Putamen (tissue), 1 donor: ENCODE measurements around the gene TP53I13.

Experiments used
- DNase-seq: peaks from one replicate; pipeline ENCODE4 v3.0.0-alpha.2; 2016; ENCODE audit warnings: low spot score

Gene TP53I13

GRCh38 chr17:29615492-29616299 is 47.2 kb downstream of the TP53I13 start:
- DNase-seq, result peak; percentile 94

- no peak for DNase-seq
Observed at GRCh38 chr17:29616300-29617048, 48.0 kb downstream of the TP53I13 start.

- peak; percentile 85 for DNase-seq
Observed at GRCh38 chr17:29617125-29617480, 48.6 kb downstream of the TP53I13 start.

DNA sequence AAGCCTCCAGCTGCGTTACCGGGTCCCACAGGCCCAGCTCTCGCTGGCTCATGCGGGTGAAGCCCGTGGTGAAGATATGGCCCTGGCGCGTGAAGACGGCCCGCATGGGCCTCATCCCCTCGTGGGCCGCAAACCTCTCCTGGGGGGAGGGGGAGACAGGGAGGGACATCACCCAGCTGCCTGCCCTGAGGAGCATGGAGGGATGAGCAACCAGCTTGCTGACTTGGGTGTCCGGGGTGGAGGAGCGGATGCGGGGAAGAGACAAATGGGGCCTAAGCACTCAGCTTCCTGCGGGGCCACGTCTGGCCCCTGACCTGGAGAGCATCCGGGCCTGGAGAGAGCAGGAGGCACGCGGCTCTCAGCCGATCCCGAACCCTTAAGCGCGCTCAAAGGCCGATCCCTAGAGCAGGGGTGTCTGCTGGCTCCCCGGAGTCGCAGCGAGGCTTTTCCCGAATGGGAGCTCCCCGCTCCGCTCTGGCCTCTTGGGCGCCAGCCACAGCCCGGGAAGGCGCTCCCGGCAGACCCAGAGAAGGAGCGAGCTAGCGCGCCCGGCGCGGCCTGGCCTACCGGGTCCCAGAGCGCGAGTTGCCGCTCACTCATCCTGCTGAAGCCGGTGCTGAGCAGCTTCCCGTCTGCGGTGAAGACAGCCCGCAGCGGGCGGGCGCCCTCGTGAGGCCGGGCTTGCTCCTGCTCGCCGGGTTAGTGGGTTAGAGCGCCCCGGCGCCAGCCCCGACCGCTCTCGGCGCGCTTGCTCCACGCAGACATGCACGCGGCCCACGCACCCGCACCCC is 49.2 kb downstream of the TP53I13 start:
- DNase-seq, result peak; percentile 73

- no peak for DNase-seq
Observed at GRCh38 chr17:29618272-29619065, 50.0 kb downstream of the TP53I13 start.

- peak; percentile 41 for DNase-seq
Observed at GRCh38 chr17:29619251-29619650, 50.8 kb downstream of the TP53I13 start.

GRCh38 chr17:29620271-29620670 is 51.8 kb downstream of the TP53I13 start:
- no peak for DNase-seq

DNA sequence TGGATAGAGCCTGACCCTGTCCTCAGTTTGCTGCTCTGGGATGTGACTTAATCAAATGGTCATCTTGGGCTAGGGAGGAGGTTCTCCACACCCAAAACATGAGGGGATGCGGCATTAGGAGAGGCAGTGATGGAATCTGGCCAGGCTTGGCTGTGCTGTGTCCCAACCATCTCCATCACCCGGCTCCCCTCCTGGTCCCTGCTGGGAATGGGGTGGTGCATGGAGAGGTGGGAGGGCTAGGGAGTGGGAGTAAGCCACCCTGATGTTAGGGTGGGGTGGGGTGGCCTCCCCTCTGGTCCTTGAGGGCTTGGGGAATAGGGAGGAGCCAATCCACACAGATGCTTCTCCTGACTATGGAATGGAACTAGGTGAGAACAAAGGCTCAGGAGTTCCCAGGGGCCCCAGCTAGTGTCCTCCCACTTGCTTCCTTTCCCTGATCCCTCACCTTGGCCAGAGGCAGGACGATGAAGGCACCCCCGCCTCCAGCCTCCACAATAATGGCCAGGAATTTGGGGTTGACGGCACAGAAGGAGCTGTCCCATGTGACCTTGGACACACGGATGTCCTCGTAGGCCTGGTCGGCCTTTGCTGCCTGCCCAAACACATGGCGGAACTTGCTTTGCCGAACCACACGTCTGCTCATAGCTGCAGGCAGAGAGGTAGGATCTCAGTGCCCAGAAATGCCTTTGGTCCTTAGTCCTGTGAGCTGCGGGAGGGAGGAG is 52.4 kb downstream of the TP53I13 start:
- DNase-seq, result no peak

GRCh38 chr17:29621751-29622194 is 53.3 kb downstream of the TP53I13 start:
- DNase-seq, result no peak
